Measurements from ENCODE around the gene ASCC1. TPM values are rescaled to one million over a fixed set of nuclear protein-coding genes. Genes with fewer than 3 reads are reported as not detected.

Gene ASCC1
- total RNA-seq, 1 experiment from 2014 or later = 15.7 TPM

DNA sequence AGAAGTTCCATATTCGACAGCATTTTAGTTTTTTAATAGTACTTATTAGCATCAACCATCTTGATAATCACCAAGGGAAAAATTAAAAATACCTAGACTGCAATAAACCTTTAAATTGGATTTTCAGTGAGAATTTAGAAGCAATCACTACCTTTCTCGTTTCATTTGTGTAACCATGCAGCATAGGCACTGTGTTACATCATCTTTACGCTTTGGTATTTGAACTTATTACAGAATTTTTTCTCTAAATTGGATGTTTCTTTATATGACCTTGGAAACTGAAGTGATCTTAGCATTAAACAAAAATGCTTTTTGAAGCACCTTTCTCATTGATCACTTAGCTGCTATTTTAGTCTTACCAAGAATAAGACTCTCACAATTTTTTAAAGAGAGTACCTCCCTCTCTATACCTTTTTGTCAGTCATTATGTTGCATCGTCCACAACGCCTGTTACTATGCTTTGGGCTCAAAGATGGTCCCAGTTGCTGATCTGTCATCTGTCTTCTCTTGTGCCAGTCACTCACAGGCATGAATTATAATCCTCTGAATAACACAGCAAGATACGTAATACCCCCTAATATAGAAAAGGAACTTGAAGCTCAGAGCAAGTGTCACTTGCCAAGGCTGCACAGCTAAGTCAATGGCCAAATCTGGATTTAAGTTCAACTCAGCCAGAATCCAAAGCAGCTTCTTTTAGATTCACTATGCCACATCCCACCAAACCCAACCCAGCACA, 19.6 kb upstream of the ASCC1 start:
- Histone ChIP-seq H3K79me2 (ENCODE audit: low read length) (no peaks in the 10 kb centered on the region), H3K9ac (ENCODE audit: low read length) (no peak overlapping the region), H3K27me3 (ENCODE audit: low read length) (no peaks in the 10 kb centered on the region), H3K4me1 (ENCODE audit: insufficient read depth, low read length) (no peaks in the 10 kb centered on the region), H3K27ac (ENCODE audit: low read length) (no peak overlapping the region), H3K9me2 (replicated peaks; ENCODE audit: low read length) (no peaks in the 10 kb centered on the region), H3K4me3 (ENCODE audit: low read length) (no peak overlapping the region), H3F3A (ENCODE audit: low read length, unreplicated experiment) (no peaks in the 10 kb centered on the region), H3K9me3 (ENCODE audit: low read length) (no peaks in the 10 kb centered on the region), H3K36me3 (ENCODE audit: low read depth, low read length) (peaks cover 9% of the 10 kb centered on the region; the same call in 1 of the 2 replicates), H4K20me1 (ENCODE audit: low read length) (no peaks in the 10 kb centered on the region), H3K4me2 (ENCODE audit: low read length) (no peak overlapping the region), H2AFZ (ENCODE audit: low read length) (no peak overlapping the region)
- ChIA-PET POLR2A (ENCODE audit: unreplicated experiment) (no interaction called here), CTCF (no interaction called here)
- DNase-seq (no peak), ATAC-seq (no peak)
- TF ChIP-seq, protein P1, sequence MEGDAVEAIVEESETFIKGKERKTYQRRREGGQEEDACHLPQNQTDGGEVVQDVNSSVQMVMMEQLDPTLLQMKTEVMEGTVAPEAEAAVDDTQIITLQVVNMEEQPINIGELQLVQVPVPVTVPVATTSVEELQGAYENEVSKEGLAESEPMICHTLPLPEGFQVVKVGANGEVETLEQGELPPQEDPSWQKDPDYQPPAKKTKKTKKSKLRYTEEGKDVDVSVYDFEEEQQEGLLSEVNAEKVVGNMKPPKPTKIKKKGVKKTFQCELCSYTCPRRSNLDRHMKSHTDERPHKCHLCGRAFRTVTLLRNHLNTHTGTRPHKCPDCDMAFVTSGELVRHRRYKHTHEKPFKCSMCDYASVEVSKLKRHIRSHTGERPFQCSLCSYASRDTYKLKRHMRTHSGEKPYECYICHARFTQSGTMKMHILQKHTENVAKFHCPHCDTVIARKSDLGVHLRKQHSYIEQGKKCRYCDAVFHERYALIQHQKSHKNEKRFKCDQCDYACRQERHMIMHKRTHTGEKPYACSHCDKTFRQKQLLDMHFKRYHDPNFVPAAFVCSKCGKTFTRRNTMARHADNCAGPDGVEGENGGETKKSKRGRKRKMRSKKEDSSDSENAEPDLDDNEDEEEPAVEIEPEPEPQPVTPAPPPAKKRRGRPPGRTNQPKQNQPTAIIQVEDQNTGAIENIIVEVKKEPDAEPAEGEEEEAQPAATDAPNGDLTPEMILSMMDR (conservative IDR thresholded peaks at IDR 0.05; ENCODE audit: low read depth, low read length) = no peak
- TF ChIP-seq EZH2 (IDR thresholded peaks at IDR 0.05; ENCODE audit: low read length, unreplicated experiment) (no peak), EZH2phosphoT487 (IDR thresholded peaks at IDR 0.05; ENCODE audit: borderline replicate concordance, low read length) (no peak)
- no TSS peak for BruUV-seq (replicated peaks)
- intact Hi-C loops (cut with micrococcal nuclease) = no loop called here

DNA sequence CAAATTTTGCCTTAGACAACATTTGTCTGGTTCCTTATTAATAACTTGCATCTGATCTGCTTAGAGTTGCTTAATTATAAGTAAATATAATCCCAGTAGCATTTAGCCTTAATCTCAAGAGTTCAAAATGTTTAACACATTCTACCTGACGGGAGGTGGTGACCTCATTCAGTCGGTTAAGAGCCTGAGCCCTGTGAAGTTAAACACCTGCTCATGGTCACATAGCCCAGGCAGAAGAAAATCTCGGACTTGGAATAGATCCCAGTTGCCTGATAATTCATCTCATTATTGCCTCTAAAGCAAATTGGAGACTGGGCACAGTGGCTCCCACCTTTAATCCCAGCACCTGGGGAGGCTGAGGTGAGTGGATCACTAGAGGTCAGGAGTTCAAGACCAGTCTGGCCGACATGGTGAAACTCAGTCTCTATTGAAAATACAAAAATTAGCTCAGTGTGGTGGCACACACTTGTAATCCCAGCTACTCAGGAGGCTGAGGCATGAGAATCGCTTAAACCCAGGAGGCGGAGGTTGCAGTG, 18.6 kb upstream of the ASCC1 start:
- no peak for ATAC-seq
- H2AFZ ChIP-seq (ENCODE audit: low read length) = no peak overlapping the region
- H3K27ac ChIP-seq (ENCODE audit: low read length) = no peak overlapping the region
- no peaks in the 10 kb centered on the region for H4K20me1 ChIP-seq (ENCODE audit: low read length)
- H3K79me2 ChIP-seq (ENCODE audit: low read length) = 0 out of 2 replicates have a peak, but pooled peaks cover under 1% of the 10 kb centered on the region
- H3K9me2 ChIP-seq (replicated peaks; ENCODE audit: low read length) = no peaks in the 10 kb centered on the region
- H3K9ac ChIP-seq (ENCODE audit: low read length) = no peak overlapping the region
- intact Hi-C loops (cut with micrococcal nuclease) = no loop called here
- H3K9me3 ChIP-seq (ENCODE audit: low read length) = no peaks in the 10 kb centered on the region
- BruUV-seq (replicated peaks) = no TSS peak
- no peaks in the 10 kb centered on the region for H3K4me1 ChIP-seq (ENCODE audit: insufficient read depth, low read length)
- no peak overlapping the region for H3K4me2 ChIP-seq (ENCODE audit: low read length)
- no peak overlapping the region for H3K4me3 ChIP-seq (ENCODE audit: low read length)
- POLR2A ChIA-PET (ENCODE audit: unreplicated experiment) = no interaction called here
- H3F3A ChIP-seq (ENCODE audit: low read length, unreplicated experiment) = no peaks in the 10 kb centered on the region
- TF ChIP-seq EZH2phosphoT487 (IDR thresholded peaks at IDR 0.05; ENCODE audit: borderline replicate concordance, low read length) = no peak
- TF ChIP-seq EZH2 (IDR thresholded peaks at IDR 0.05; ENCODE audit: low read length, unreplicated experiment) = no peak
- TF ChIP-seq, protein P1 (conservative IDR thresholded peaks at IDR 0.05; ENCODE audit: low read depth, low read length) = no peak
- peaks cover 9% of the 10 kb centered on the region; the same call in 1 of the 2 replicates for H3K36me3 ChIP-seq (ENCODE audit: low read depth, low read length)
- H3K27me3 ChIP-seq (ENCODE audit: low read length) = no peaks in the 10 kb centered on the region
- CTCF ChIA-PET = no interaction called here
- no peak for DNase-seq

DNA sequence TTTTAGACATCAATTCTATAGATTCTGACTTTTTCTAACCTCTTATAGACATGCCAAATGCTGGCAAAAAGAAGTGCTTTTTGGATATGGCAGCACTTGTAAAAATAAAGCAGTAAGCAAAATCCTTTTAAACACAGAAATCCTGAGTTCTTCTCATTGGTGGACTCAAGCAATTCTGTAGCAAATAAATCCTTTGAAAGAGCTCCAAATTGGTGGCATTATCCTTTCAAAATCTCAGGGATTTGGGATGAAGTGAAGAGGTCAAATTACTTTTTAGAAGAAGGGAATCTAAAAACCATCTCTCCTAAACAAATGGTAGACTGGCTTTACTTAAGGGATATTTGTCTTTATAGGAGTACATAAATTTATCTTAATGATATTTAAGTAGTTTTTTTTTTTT, 17.5 kb upstream of the ASCC1 start:
- Histone ChIP-seq H3K27me3 (ENCODE audit: low read length) (no peaks in the 10 kb centered on the region), H3F3A (ENCODE audit: low read length, unreplicated experiment) (no peaks in the 10 kb centered on the region), H3K4me1 (ENCODE audit: insufficient read depth, low read length) (no peaks in the 10 kb centered on the region), H3K79me2 (ENCODE audit: low read length) (peaks cover 5% of the 10 kb centered on the region; the same call in 1 of the 2 replicates), H2AFZ (ENCODE audit: low read length) (no peak overlapping the region), H3K4me3 (ENCODE audit: low read length) (no peak overlapping the region), H4K20me1 (ENCODE audit: low read length) (no peaks in the 10 kb centered on the region), H3K36me3 (ENCODE audit: low read depth, low read length) (peaks cover 9% of the 10 kb centered on the region; the same call in 1 of the 2 replicates), H3K9me3 (ENCODE audit: low read length) (no peaks in the 10 kb centered on the region), H3K9me2 (replicated peaks; ENCODE audit: low read length) (no peaks in the 10 kb centered on the region), H3K4me2 (ENCODE audit: low read length) (no peak overlapping the region), H3K27ac (ENCODE audit: low read length) (no peak overlapping the region), H3K9ac (ENCODE audit: low read length) (no peak overlapping the region)
- DNase-seq = no peak
- no peak for ATAC-seq
- POLR2A ChIA-PET (ENCODE audit: unreplicated experiment) = no interaction called here
- TF ChIP-seq EZH2 (IDR thresholded peaks at IDR 0.05; ENCODE audit: low read length, unreplicated experiment) (no peak), EZH2phosphoT487 (IDR thresholded peaks at IDR 0.05; ENCODE audit: borderline replicate concordance, low read length) (no peak)
- TF ChIP-seq, protein P1 (conservative IDR thresholded peaks at IDR 0.05; ENCODE audit: low read depth, low read length) = no peak
- CTCF ChIA-PET = no interaction called here
- intact Hi-C loops (cut with micrococcal nuclease) = no loop called here
- BruUV-seq (replicated peaks) = no TSS peak

Measured in PC-3 (cell line).